Activated effector memory CD4-positive, alpha-beta T cell treated with anti-CD3 and anti-CD28 coated beads, Interleukin-2, amount 50 U/mL, for 16 hours (primary cell): ENCODE results near the gene PHF3.

ENCODE experiments used
- DNase-seq: peaks from one replicate; pipeline ENCODE4 v3.0.0-alpha.2; 2020

PHF3 gene

DNA sequence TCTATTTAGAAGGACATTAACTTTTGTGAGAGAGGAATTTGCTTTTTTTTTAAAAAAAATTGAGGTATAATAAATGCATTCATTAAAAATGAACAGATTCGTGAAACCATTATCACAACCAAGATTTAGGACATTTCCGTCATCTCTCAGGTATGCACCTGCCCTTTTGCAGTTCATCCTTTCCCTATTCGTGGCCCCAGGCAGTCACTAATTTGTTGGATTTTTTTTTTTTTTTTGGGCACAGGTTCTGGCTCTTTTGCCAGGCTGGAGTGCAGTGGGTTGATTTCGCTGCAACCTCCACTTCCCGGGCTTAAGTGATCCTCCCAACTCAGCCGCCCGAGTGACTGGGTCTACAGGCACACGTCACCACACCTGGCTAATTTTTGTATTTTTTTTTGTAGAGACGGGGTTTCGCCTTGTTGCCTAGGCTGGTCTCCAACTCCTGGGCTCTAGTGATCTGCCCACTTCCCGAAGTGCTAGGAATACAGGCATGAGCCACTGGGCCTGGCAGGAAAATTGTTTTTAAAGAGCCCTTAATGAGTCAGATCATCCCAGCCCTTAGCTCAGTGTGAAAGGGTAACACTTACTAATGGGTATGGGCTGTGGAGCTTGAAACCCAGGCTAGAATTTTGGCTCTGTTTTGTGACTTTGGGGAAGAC is 9.2 kb downstream of the PHF3 start:
- DNase-seq, result no peak

DNA sequence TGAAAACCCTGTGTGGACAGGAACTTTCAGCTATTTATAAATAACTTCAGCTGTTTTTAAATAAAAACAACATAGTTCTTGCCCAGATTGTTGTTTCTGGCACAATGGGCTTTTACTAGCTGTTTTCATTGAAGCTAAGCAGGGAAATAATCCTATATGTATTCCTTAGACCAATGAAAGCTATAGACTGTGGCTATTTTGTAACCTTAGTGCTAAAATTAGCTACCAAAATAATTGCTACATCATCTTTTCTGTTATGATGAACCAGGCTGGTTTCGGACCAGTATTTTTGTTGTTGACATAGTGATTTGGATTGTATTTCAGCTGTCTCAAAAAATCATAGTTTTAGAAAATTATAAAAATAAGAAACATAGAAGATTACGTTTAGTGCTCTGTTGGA is 13.7 kb downstream of the PHF3 start:
- DNase-seq, result no peak

GRCh38 chr6:63649847-63650265 is 14.3 kb downstream of the PHF3 start:
- no peak for DNase-seq

GRCh38 chr6:63652980-63653379 is 17.4 kb downstream of the PHF3 start:
- DNase-seq, result no peak

- DNase-seq, result no peak
Observed at GRCh38 chr6:63660757-63661156, 25.2 kb downstream of the PHF3 start.

- DNase-seq, result no peak
Observed at GRCh38 chr6:63661769-63662168, 26.2 kb downstream of the PHF3 start.

GRCh38 chr6:63663147-63663955 is 27.7 kb downstream of the PHF3 start:
- DNase-seq, result no peak

GRCh38 chr6:63663956-63664281 is 28.3 kb downstream of the PHF3 start:
- no peak for DNase-seq

GRCh38 chr6:63671098-63671754 is 35.6 kb downstream of the PHF3 start:
- DNase-seq, result no peak

DNA sequence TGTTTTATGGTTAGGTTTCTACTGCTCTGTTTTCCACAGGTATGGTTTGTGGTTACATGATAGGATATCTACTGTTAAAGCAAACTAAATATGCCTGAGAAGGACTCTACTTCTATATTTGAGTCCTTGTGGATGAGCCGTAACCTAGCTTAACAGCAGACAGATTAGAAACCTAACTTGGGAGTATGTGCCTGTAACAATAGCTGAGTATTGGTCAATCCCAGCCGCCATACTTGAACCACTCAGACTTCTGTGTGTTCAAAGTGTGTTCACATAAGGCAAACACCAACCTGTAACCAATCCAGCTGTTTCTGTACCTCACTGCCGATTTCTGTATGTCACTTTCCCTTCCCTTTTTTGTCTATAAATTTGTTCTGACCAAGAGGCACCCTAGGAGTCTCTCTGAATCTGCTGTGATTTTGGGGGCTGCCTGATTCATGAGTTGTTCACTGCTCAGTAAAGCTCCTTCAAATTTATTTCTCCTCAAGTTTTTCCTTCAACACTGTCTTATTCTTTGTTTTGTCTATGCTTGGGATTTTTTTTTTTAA is 37.1 kb downstream of the PHF3 start:
- DNase-seq, result no peak

DNA sequence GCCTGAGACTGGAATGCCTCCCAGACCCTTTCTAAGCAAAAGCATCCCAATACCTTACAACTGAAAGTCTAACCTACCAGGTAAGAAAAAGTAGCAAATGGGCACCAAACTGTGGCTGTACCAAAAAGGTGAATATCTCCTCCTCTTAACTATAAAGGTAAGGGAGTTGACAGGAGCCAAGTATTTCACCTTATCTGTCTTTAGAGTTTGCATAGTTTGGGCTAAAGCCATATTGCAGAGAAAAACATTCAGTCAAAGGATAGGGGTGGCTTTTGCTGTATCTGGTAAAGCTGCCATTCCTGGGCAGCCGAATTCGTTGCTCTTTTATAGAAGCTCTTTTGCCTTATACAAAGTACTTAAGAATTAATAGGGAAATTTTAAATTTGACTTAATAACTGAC is 38.1 kb downstream of the PHF3 start:
- no peak for DNase-seq

DNA sequence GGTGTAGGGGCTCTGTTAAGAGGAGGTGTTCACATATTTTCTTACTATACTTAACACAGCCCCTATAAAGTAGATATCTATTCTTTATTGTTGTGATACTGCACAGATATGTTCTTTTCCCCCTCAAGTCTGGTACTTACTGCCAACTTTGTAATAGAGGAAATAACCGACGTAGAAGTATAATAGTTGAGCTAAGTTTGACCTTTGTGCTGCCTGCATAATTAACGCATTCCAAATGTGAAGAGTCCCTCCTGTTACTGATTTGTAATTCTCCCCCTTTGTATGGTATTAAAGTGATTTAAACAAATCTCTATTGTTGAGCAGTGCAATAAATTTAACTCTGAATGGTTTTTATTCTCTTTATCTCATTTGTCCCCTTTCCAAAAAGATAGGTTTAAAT is 39.0 kb downstream of the PHF3 start:
- DNase-seq, result no peak

DNA sequence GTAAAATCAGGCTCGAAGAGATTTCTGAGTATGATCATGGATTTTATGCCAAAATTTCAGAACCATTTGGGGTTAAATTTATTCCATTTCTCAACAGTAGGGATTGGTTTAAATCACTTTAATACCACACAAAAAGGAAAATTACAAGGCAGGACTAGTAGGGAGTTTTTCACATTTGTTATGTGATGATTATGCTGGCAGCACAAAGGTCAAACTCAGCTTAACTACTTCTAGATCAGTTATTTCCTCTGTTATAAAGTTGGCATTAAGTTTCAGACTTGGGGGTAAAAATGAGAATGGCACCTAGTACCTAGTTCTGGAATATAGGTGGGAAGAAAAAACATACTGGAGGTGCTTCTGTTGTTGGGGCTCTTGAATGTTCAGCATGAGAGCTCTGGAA is 39.5 kb downstream of the PHF3 start:
- DNase-seq, result no peak

DNA sequence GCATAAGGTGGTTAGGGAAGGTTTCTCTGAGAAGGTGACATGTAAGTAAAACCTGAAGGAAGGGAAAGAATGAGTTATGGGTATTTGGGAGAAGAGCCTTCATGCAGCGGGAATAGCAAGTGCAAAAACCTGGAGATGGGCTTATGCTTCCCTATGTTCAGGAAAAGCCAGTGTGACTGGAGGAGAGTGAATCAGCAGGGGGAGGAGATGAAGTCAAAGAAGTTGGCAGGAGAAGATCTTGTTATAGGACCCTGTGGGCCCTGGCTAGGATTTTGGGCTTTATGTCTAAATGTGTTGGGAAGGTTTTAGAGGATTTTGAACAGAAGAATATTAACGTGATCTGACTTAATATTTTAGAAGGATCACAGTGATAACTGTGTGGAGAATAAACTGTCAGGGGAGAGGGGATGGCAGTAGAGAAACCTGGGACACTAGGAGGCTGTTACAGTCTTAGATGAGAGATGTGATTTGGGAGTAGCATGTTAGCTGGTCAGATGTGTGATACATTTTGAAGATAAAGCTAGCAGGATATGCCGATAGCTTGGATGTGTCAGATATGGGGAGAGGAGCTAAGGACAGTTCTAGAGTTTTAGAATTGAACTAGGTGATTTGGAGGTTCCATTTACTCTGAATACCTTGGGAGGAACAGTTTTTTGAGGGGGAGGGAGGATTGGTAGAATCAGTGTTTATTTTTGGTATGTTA is 41.0 kb downstream of the PHF3 start:
- DNase-seq, result no peak

DNA sequence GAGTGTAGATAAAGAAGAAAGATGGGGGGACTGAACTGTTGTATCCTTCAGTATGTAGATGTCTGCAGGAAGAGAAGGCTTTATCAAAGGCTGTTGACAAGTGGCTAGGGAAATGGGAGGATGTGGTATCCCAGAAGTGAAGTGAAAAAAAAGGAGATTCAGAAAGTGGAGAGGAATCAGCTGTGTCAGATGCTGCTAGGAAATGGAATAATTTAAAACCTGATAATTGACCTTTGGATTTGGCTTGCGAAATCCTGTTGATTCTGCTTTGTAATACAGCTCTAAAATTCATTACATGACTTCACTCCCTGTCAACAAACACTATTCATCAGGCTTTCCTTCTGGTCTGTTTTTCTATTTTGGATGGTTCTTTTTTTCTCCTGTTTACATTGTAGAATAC is 41.7 kb downstream of the PHF3 start:
- DNase-seq, result no peak

DNA sequence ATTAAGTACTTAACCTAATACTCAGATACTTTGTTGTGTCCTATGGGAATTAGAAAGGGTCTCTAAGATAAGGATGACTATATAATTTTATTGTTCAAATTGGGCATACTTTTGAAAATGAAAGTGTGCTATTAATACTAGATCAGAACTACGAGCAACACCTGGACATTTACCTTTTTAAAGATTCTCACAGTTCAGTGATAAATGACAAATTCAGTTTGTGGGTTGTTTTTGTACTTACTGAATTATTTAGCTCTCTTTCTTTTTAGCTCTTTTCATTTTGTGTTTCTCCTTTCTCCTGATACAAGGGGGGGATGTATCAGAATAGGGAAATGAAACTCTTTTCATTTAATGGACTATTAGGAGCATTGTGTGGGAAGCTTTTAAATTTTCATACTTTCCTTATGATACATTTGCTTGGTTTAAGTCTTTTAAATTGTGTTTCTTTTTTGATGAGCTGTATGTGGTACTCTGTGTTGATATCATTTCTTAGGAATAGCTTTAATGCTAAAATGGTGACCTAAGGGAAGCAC is 47.5 kb downstream of the PHF3 start:
- no peak for DNase-seq

DNA sequence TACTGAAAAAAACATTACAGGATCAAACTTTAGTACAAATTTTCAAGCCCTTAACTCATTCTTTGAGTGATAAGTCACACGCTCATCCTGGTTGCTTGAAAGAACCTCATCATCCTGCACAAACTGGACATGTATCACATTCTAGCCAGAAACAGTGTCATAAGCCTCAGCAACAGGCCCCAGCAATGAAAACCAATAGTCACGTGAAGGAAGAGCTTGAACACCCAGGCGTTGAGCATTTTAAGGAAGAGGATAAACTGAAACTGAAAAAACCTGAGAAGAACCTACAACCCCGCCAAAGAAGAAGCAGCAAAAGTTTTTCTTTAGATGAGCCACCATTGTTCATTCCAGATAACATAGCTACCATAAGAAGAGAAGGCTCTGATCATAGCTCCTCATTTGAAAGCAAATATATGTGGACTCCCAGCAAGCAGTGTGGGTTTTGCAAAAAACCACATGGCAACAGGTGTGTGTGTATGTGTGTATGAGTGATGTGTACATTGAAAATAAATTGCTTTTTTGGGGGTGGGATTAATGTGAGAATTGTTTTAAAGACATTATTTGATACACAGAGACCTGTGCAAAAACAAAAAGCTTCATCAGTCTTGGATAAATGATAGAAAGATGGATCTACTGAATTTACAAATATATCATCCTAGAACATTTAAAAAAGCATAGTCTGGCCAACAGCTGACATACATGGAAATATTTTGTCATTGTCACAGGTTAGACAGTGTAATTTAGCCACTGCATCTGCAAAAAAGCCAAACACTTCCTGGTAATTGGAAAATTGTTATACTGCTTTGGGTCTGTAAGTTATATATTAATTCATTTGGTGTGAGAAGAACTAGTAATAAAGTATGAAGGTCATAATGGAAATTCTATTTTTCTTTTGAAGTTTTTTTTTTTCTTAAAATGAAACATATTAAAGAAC is 50.1 kb downstream of the PHF3 start:
- DNase-seq, result no peak

DNA sequence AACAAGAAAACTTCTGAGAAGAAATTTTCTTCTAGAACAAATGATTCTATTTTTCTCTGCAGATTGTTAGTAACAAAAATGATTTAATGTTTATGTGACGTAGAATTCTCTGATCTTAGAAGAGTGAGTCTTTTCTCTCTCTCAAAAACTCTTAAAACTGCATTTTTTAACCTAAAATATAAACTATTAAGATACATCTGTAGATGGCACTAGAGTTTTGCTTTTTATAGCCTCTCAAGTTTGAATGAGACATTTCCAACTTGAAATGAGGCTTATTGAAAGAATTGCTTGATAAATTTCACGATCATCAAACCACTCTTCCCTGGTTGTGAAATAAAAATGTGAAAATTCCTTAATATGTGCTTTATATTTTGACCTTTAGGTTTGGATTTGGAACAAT is 53.8 kb downstream of the PHF3 start:
- DNase-seq, result no peak

DNA sequence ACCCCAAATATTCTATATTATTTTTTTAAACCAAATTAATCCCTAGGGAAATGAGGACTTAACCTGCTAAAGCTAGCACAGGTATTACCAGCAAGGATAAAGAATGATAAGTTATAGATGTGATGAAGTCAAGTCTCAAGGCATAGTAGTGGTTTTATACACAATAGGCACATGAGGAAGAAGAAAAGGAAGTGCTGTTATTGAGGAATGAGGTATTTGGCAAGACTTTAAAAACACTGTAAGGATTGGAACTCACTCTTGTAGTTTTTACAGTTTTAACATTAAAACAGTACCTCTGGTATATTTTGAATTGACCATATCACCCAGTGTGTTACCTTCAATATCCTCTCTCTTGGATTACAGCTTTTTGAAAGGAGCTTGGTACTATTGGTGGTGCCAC is 54.6 kb downstream of the PHF3 start:
- DNase-seq, result no peak

DNA sequence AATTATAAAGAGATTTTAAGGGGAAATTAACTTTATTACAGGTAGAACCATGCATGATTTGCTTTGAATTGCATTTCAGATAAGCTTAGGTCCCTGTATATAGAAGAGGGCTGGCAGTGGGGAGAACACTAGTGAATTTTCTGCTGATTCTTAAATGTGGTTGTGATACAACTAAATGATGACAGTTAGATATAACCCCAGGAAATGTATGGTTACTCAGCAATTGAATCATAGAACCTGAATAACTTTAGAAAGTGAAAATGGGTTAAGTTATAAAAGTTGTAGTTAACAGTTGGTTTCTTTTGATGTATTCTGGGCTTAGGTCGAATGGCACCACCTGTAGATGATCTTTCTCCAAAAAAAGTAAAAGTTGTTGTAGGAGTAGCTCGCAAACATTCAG is 70.1 kb downstream of the PHF3 start:
- DNase-seq, result no peak

- no peak for DNase-seq
Observed at GRCh38 chr6:63706630-63707029, 71.0 kb downstream of the PHF3 start.

DNA sequence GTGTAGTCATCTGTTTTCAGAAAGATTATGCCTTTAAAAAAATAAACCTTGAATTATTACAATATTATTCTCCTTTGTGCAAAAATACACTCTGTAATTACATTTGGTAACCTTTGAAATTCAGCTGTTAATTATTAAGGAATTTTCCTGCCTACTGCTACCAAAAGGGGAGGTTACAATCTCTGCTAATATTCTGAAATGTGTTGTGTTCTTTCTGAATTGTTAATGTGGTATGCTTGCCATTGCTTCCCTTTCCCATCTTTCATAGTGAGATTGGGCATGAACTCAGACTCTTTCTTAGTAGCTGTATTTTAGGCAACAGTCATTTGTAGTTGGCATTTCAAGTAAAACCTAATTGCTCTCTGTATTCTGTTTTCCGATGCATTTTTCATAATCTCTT is 73.0 kb downstream of the PHF3 start:
- no peak for DNase-seq
